G401.6 (cell line): ENCODE measurements around the gene STX3.

Source experiments
- FAIRE-seq: peaks from 2 replicates; lab custom pipeline; 2012; peaks lifted over from hg19 to GRCh38; lab: Jason Lieb, UNC

STX3 gene

GRCh38 chr11:59754859-59755700, at the start of gene STX3:
Gene STX3, plus strand, starts transcription at chr11:59755376. Its CDS starts 230 bp downstream, at chr11:59755606.
- no peak for FAIRE-seq

- no peak for FAIRE-seq
These were observed 48.5 kb upstream of the STX3 start for GRCh38 chr11:59706518-59707285.

- FAIRE-seq, result no peak
These were observed 47.8 kb upstream of the STX3 start for GRCh38 chr11:59707371-59707770.

GRCh38 chr11:59708537-59708936, 46.6 kb upstream of the STX3 start:
- FAIRE-seq, result no peak

GRCh38 chr11:59710136-59710847, 44.9 kb upstream of the STX3 start:
- no peak for FAIRE-seq

GRCh38 chr11:59713745-59714144, 41.4 kb upstream of the STX3 start, which contains the start of gene OR10V1:
Gene OR10V1, minus strand, starts transcription at chr11:59713845. Its CDS starts 0 bp downstream, at chr11:59713845.
- no peak for FAIRE-seq

- FAIRE-seq, result no peak
These were observed 39.1 kb upstream of the STX3 start for GRCh38 chr11:59716051-59716450.

- no peak for FAIRE-seq
These were observed 35.6 kb upstream of the STX3 start for GRCh38 chr11:59719556-59719955.

- no peak for FAIRE-seq
These were observed 31.1 kb upstream of the STX3 start for GRCh38 chr11:59724066-59724465.

- no peak for FAIRE-seq
These were observed 27.8 kb upstream of the STX3 start for GRCh38 chr11:59727426-59727825.

GRCh38 chr11:59728154-59728553, 27.0 kb upstream of the STX3 start:
- FAIRE-seq, result no peak

- no peak for FAIRE-seq
These were observed 26.3 kb upstream of the STX3 start for GRCh38 chr11:59728913-59729312.

- FAIRE-seq, result no peak
These were observed 25.3 kb upstream of the STX3 start for GRCh38 chr11:59729834-59730233.

- FAIRE-seq, result no peak
These were observed 24.1 kb upstream of the STX3 start for GRCh38 chr11:59730896-59731565.

GRCh38 chr11:59746111-59746510, 9.1 kb upstream of the STX3 start:
- FAIRE-seq, result no peak

- peak; percentile 49 for FAIRE-seq
These were observed 1.3 kb upstream of the STX3 start for GRCh38 chr11:59753650-59754493.

- no peak for FAIRE-seq
These were observed 700 bp upstream of the STX3 start for GRCh38 chr11:59754494-59754858.

GRCh38 chr11:59755701-59756557, 753 bp downstream of the STX3 start:
- no peak for FAIRE-seq

GRCh38 chr11:59756558-59756840, 1.3 kb downstream of the STX3 start:
- no peak for FAIRE-seq

GRCh38 chr11:59756845-59757244, 1.7 kb downstream of the STX3 start:
- no peak for FAIRE-seq
